Measurements from ENCODE around the gene TCF7L2. TPM values are rescaled to one million over a fixed set of nuclear protein-coding genes. Genes with fewer than 3 reads are reported as not detected.
A peak's percentile ranks its signal among the peaks of the same experiment; 100 is the strongest.

Gene TCF7L2
- total and polyA plus RNA-seq, 9 of the 15 experiments (the other 6 are each of a cell fraction or from before 2014, with no cell fraction given) = 0.32 to 2.8 (median 0.92) TPM

- no peak overlapping the region for H2AFZ ChIP-seq (ENCODE audit: low read depth, low read length)
- BruUV-seq (replicated peaks) = no TSS peak
- H3K4me1 ChIP-seq (replicated peaks in 1 of 2; ENCODE audit: control insufficient read depth in 2 of 2, insufficient read depth in 2 of 2, low read length in 2 of 2) = peaks cover 0 to 4% of the 10 kb centered on the region in 2 experiments; a peak in 1 of 5 replicates
- peaks cover 0 to 18% of the 10 kb centered on the region in 2 experiments; a peak in 2 of 5 replicates for H3K27me3 ChIP-seq (ENCODE audit: control insufficient read depth in 2 of 2, insufficient read depth in 2 of 2, low read length in 2 of 2)
- DNase-seq (ENCODE audit: extremely low read depth in 1 of 4, low spot score in 3 of 4) = no peak
- H3K9me1 ChIP-seq (ENCODE audit: control insufficient read depth, insufficient read depth, low read length) = no peaks in the 10 kb centered on the region
- TF ChIP-seq E2F3 (CRISPR knock-in tag; IDR thresholded peaks at IDR 0.05) = no peak
- no peak for TF ChIP-seq RUNX1 (IDR thresholded peaks at IDR 0.05; ENCODE audit: low read depth)
- TF ChIP-seq, protein P1, sequence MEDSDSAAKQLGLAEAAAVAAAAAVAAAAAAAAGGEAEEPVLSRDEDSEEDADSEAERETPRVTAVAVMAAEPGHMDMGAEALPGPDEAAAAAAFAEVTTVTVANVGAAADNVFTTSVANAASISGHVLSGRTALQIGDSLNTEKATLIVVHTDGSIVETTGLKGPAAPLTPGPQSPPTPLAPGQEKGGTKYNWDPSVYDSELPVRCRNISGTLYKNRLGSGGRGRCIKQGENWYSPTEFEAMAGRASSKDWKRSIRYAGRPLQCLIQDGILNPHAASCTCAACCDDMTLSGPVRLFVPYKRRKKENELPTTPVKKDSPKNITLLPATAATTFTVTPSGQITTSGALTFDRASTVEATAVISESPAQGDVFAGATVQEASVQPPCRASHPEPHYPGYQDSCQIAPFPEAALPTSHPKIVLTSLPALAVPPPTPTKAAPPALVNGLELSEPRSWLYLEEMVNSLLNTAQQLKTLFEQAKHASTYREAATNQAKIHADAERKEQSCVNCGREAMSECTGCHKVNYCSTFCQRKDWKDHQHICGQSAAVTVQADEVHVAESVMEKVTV (CRISPR knock-in tag; IDR thresholded peaks at IDR 0.05) = no peak
- no peak for TF ChIP-seq KLF10 (CRISPR knock-in tag; IDR thresholded peaks at IDR 0.05)
- TF ChIP-seq ZC3H4 (CRISPR knock-in tag; IDR thresholded peaks at IDR 0.05; ENCODE audit: borderline replicate concordance) = no peak
- TF ChIP-seq ZSCAN29 (IDR thresholded peaks at IDR 0.05) = no peak
- TF ChIP-seq PRPF4 (IDR thresholded peaks at IDR 0.05; ENCODE audit: insufficient read depth, low read depth, low read length, poor library complexity, severe bottlenecking) = no peak
- no peak for TF ChIP-seq TARDBP (IDR thresholded peaks at IDR 0.05)
- TF ChIP-seq TCFL5 (CRISPR knock-in tag; conservative IDR thresholded peaks at IDR 0.05) = no peak
- TF ChIP-seq MCM2 (IDR thresholded peaks at IDR 0.05; ENCODE audit: low read depth) = no peak
- TF ChIP-seq SMAD1 (IDR thresholded peaks at IDR 0.05; ENCODE audit: low read depth, low read length, partially characterized antibody) = no peak
- no peak for TF ChIP-seq EWSR1 (IDR thresholded peaks at IDR 0.05; ENCODE audit: borderline replicate concordance, low read depth, partially characterized antibody)
- no peak for TF ChIP-seq ZBTB7A (IDR thresholded peaks at IDR 0.05; ENCODE audit: borderline replicate concordance, control insufficient read depth, low read depth, low read length)
- no peak for TF ChIP-seq TOE1 (IDR thresholded peaks at IDR 0.05; ENCODE audit: borderline replicate concordance)
- TF ChIP-seq TOE1 (CRISPR knock-in tag; IDR thresholded peaks at IDR 0.05; ENCODE audit: borderline replicate concordance, low read depth) = no peak
- TF ChIP-seq KDM5B (IDR thresholded peaks at IDR 0.05; ENCODE audit: insufficient replicate concordance, low read depth, low read length) = no peak
- H3K27ac ChIP-seq (ENCODE audit: extremely low read depth, low read depth, low read length) = no peak overlapping the region
- CTCF ChIA-PET (ENCODE audit: low intra/inter-chr PET ratio) = no interaction called here
- FAIRE-seq = peak; percentile 35
- H3K36me3 ChIP-seq (ENCODE audit: control insufficient read depth, insufficient read depth, low read length) = no peaks in the 10 kb centered on the region
- ATAC-seq = no peak
- POLR2A ChIA-PET = no interaction called here
- H3K9ac ChIP-seq (ENCODE audit: insufficient read depth in 1 of 2, low read depth in 2 of 2, low read length in 2 of 2) = no peak overlapping the region
- no peak overlapping the region for H3K4me2 ChIP-seq (ENCODE audit: insufficient read depth, low read length)
- no peaks in the 10 kb centered on the region for H3K9me3 ChIP-seq (replicated peaks; ENCODE audit: control insufficient read depth, insufficient read depth, low read depth, low read length)
- no peaks in the 10 kb centered on the region for H3K79me2 ChIP-seq (ENCODE audit: control insufficient read depth, insufficient read depth, low read length)
- under 1% methylated on average over 10 of the region's 10 CpGs for WGBS (ENCODE audit: insufficient coverage, low coverage, missing lambda C conversion rate)
- H3K4me3 ChIP-seq = no peak overlapping the region
- intact Hi-C loops (cut with micrococcal nuclease) (no loop called here), in situ Hi-C loops (cut with MboI) (no loop called here)
- no peaks in the 10 kb centered on the region for H4K20me1 ChIP-seq (replicated peaks; ENCODE audit: control insufficient read depth, insufficient read depth, low read length)
These were observed 219.1 kb downstream of the TCF7L2 start for GRCh38 chr10:113169111-113169510.
